Endodermal cell (in vitro differentiated cells): ENCODE results near the gene ADGRF1. TPM values are rescaled to one million over a fixed set of nuclear protein-coding genes. Genes with fewer than 3 reads are reported as not detected.

ENCODE experiments used
- DNase-seq: peaks from one replicate; pipeline ENCODE4 v3.0.0-alpha.2; 2017
- H3K27ac ChIP-seq: 2 replicates; pipeline ENCODE4 v1.5.1; 2013; ENCODE audit warnings: mild to moderate bottlenecking, low read depth, low read length, moderate library complexity
- H3K27me3 ChIP-seq: 2 replicates; pipeline ENCODE4 v1.6.1; 2013; ENCODE audit warnings: mild to moderate bottlenecking, low read length, moderate library complexity; ENCODE audit not compliant: insufficient read depth, control insufficient read depth, poor library complexity, severe bottlenecking
- H3K36me3 ChIP-seq: 2 replicates; pipeline ENCODE4 v1.7.0; 2013; ENCODE audit warnings: mild to moderate bottlenecking, low read length, moderate library complexity; ENCODE audit not compliant: control insufficient read depth, insufficient read depth
- H3K4me1 ChIP-seq: one replicate; pipeline ENCODE4 v1.7.0; 2013; ENCODE audit warnings: low read length; ENCODE audit not compliant: control insufficient read depth, insufficient read depth
- H3K4me3 ChIP-seq: 2 replicates; pipeline ENCODE4 v1.5.1; 2013; ENCODE audit warnings: mild to moderate bottlenecking, low read length, moderate library complexity
- H3K9ac ChIP-seq: 2 replicates; pipeline ENCODE4 v1.6.1; 2013; ENCODE audit warnings: mild to moderate bottlenecking, low read length, moderate library complexity; ENCODE audit not compliant: poor library complexity, severe bottlenecking; ENCODE audit errors: extremely low read depth
- H3K9me3 ChIP-seq: 2 replicates; pipeline ENCODE4 v1.6.1; 2013; ENCODE audit warnings: mild to moderate bottlenecking, low read length, moderate library complexity; ENCODE audit not compliant: control insufficient read depth
- H3K27ac Mint-ChIP-seq: 2 replicates; pipeline ENCODE4 v1.8.0; 2020; ENCODE audit warnings: mixed read lengths
- H3K27me3 Mint-ChIP-seq: 2 replicates; pipeline ENCODE4 v1.8.0; 2021; ENCODE audit warnings: mild to moderate bottlenecking, mixed read lengths; ENCODE audit not compliant: insufficient read depth
- H3K36me3 Mint-ChIP-seq: 2 replicates; pipeline ENCODE4 v1.8.0; 2020; ENCODE audit warnings: low read depth, mixed read lengths
- H3K4me1 Mint-ChIP-seq: 2 replicates; pipeline ENCODE4 v1.8.0; 2020; ENCODE audit warnings: mixed read lengths
- H3K4me3 Mint-ChIP-seq: 2 replicates; pipeline ENCODE4 v1.8.0; 2020; ENCODE audit warnings: mild to moderate bottlenecking, moderate library complexity, mixed read lengths
- H3K9me3 Mint-ChIP-seq: 2 replicates; pipeline ENCODE4 v1.8.0; 2020; ENCODE audit warnings: mild to moderate bottlenecking, mixed read lengths
- CTCF ChIP-seq: fragments of 200-600 bp; sonication (generic); conservative IDR thresholded peaks from 2 replicates; pipeline ENCODE4 v1.5.0; 2021; ENCODE audit warnings: antibody characterized with exemption, mild to moderate bottlenecking
- WGBS, 2 experiments: methylation state at CpG; one replicate each; pipeline versions ENCODE4 v1.1.5 to v1.1.7; 2013; ENCODE audit warnings: missing lambda C conversion rate in 2 of 2, mixed read lengths in 1 of 2; ENCODE audit not compliant: insufficient coverage in 1 of 2, insufficient read length in 1 of 2; 5-methylcytosine and 5-hydroxymethylcytosine counted together
- total RNA-seq, 2 donors: library from RNA; stranded (reverse); fragmentation: NEBNext Ultra II Directional in 1 of 2; extraction: Animal tissue kit (Norgen Biotek cat#: 25700) in 1 of 2; gene quantifications; 2 replicates in 1 of 2; 3 replicates in 1 of 2; pipeline ENCODE4 v1.2.1, GENCODE V29; 2021

Gene ADGRF1
- total RNA-seq, 2 donors from 2014 or later, result not detected

GRCh38 chr6:47080083-47080596 is 38.0 kb upstream of the ADGRF1 start:
- no peak for DNase-seq
- Mint-ChIP-seq H3K9me3 (no peaks in the 10 kb centered on the region), H3K27ac (no peak overlapping the region), H3K27me3 (no peaks in the 10 kb centered on the region), H3K36me3 (no peaks in the 10 kb centered on the region), H3K4me3 (no peak overlapping the region), H3K4me1 (no peaks in the 10 kb centered on the region)
- Histone ChIP-seq H3K27me3 (no peaks in the 10 kb centered on the region), H3K4me1 (no peaks in the 10 kb centered on the region), H3K9ac (no peak overlapping the region), H3K27ac (no peak overlapping the region), H3K9me3 (no peaks in the 10 kb centered on the region), H3K4me3 (no peak overlapping the region), H3K36me3 (no peaks in the 10 kb centered on the region)
- TF ChIP-seq CTCF, result no peak
- WGBS, 2 experiments, result 90 to 95% methylated on average over 2 to 5 of the region's 5 CpGs

- Mint-ChIP-seq H3K9me3 (no peaks in the 10 kb centered on the region), H3K27me3 (no peaks in the 10 kb centered on the region), H3K4me3 (no peak overlapping the region), H3K4me1 (no peaks in the 10 kb centered on the region), H3K36me3 (no peaks in the 10 kb centered on the region), H3K27ac (no peak overlapping the region)
- no peaks in the 10 kb centered on the region for H3K4me1 ChIP-seq
- H3K9ac ChIP-seq, result no peak overlapping the region
- TF ChIP-seq CTCF, result peak; percentile 66
- H3K36me3 ChIP-seq, result no peaks in the 10 kb centered on the region
- peak; percentile 75 for DNase-seq
- H3K27me3 ChIP-seq, result no peaks in the 10 kb centered on the region
- H3K4me3 ChIP-seq, result no peak overlapping the region
- no peaks in the 10 kb centered on the region for H3K9me3 ChIP-seq
- 93% methylated on average over 5 to 7 of the region's 7 CpGs for WGBS, 2 experiments
- H3K27ac ChIP-seq, result no peak overlapping the region
These were observed 37.5 kb upstream of the ADGRF1 start for GRCh38 chr6:47079638-47080037.

GRCh38 chr6:47078991-47079390 is 36.9 kb upstream of the ADGRF1 start:
- H3K4me3 Mint-ChIP-seq, result no peak overlapping the region
- no peak for DNase-seq
- no peaks in the 10 kb centered on the region for H3K36me3 ChIP-seq
- H3K4me3 ChIP-seq, result no peak overlapping the region
- no peak for TF ChIP-seq CTCF
- H3K4me1 ChIP-seq, result no peaks in the 10 kb centered on the region
- 78 to 100% methylated on average over 3 to 6 of the region's 6 CpGs for WGBS, 2 experiments
- H3K27me3 Mint-ChIP-seq, result no peaks in the 10 kb centered on the region
- no peaks in the 10 kb centered on the region for H3K4me1 Mint-ChIP-seq
- H3K27me3 ChIP-seq, result no peaks in the 10 kb centered on the region
- no peak overlapping the region for H3K27ac ChIP-seq
- H3K27ac Mint-ChIP-seq, result no peak overlapping the region
- H3K9me3 Mint-ChIP-seq, result no peaks in the 10 kb centered on the region
- no peak overlapping the region for H3K9ac ChIP-seq
- no peaks in the 10 kb centered on the region for H3K36me3 Mint-ChIP-seq
- H3K9me3 ChIP-seq, result no peaks in the 10 kb centered on the region
